ENCODE measurements around the gene ADAP1.
"Not testable (repeated sequence)": the region's sequence is repeated elsewhere in the genome, so short reads cannot be mapped to it uniquely, and the experiment has no call there.

The ADAP1 gene

GRCh38 chr7:943793-944192 lies 10.7 kb downstream of the ADAP1 start:
- in situ Hi-C loops (cut with MboI; ENCODE audit: low sequenced_read_pairs), result not testable (repeated sequence)

GRCh38 chr7:940599-941408 lies 13.7 kb downstream of the ADAP1 start:
- in situ Hi-C loops (cut with MboI; ENCODE audit: low sequenced_read_pairs), result no loop called here

- in situ Hi-C loops (cut with MboI; ENCODE audit: low sequenced_read_pairs), result no loop called here
Measured at GRCh38 chr7:939843-940242, 14.6 kb downstream of the ADAP1 start.

- in situ Hi-C loops (cut with MboI; ENCODE audit: low sequenced_read_pairs), result no loop called here
Measured at GRCh38 chr7:938546-939185, 15.8 kb downstream of the ADAP1 start.

- in situ Hi-C loops (cut with MboI; ENCODE audit: low sequenced_read_pairs), result no loop called here
Measured at GRCh38 chr7:937856-938484, 16.5 kb downstream of the ADAP1 start.

- in situ Hi-C loops (cut with MboI; ENCODE audit: low sequenced_read_pairs), result no loop called here
Measured at GRCh38 chr7:936386-937054, 18.0 kb downstream of the ADAP1 start.

GRCh38 chr7:935874-936385 lies 18.6 kb downstream of the ADAP1 start:
- in situ Hi-C loops (cut with MboI; ENCODE audit: low sequenced_read_pairs), result no loop called here

GRCh38 chr7:935164-935873 lies 19.2 kb downstream of the ADAP1 start:
- in situ Hi-C loops (cut with MboI; ENCODE audit: low sequenced_read_pairs), result no loop called here

GRCh38 chr7:934469-935163 lies 19.9 kb downstream of the ADAP1 start:
- in situ Hi-C loops (cut with MboI; ENCODE audit: low sequenced_read_pairs), result no loop called here

- in situ Hi-C loops (cut with MboI; ENCODE audit: low sequenced_read_pairs), result no loop called here
Measured at GRCh38 chr7:932651-932975, 21.9 kb downstream of the ADAP1 start.

- in situ Hi-C loops (cut with MboI; ENCODE audit: low sequenced_read_pairs), result no loop called here
Measured at GRCh38 chr7:931871-932650, 22.4 kb downstream of the ADAP1 start.

- in situ Hi-C loops (cut with MboI; ENCODE audit: low sequenced_read_pairs), result no loop called here
Measured at GRCh38 chr7:930975-931758, 23.3 kb downstream of the ADAP1 start.

- in situ Hi-C loops (cut with MboI; ENCODE audit: low sequenced_read_pairs), result no loop called here
Measured at GRCh38 chr7:929311-929711, 25.2 kb downstream of the ADAP1 start.

- in situ Hi-C loops (cut with MboI; ENCODE audit: low sequenced_read_pairs), result no loop called here
Measured at GRCh38 chr7:927031-927671, 27.3 kb downstream of the ADAP1 start.

GRCh38 chr7:926061-927030 lies 28.1 kb downstream of the ADAP1 start:
- in situ Hi-C loops (cut with MboI; ENCODE audit: low sequenced_read_pairs), result no loop called here

GRCh38 chr7:925601-926000 lies 28.9 kb downstream of the ADAP1 start:
- in situ Hi-C loops (cut with MboI; ENCODE audit: low sequenced_read_pairs), result no loop called here

Data from HL-60/S4 treated with retinoic acid at 250 ng/mL for 4 days and 3 days (cell line).